Right kidney (tissue), 1 donor: ENCODE data around the gene FER.
A peak's percentile ranks its signal among the peaks of the same experiment; 100 is the strongest.

ENCODE experiments used
- DNase-seq: peaks from one replicate; pipeline ENCODE4 v3.0.0-alpha.2; 2016

FER gene

GRCh38 chr5:109191153-109191558, 443.5 kb downstream of the FER start:
- no peak for DNase-seq

GRCh38 chr5:109192027-109192426, 444.3 kb downstream of the FER start:
- DNase-seq: no peak

- DNase-seq: no peak
These were observed 445.0 kb downstream of the FER start for GRCh38 chr5:109192555-109193281.

GRCh38 chr5:109195667-109196066, 448.0 kb downstream of the FER start:
- DNase-seq: no peak

- DNase-seq: no peak
These were observed 448.6 kb downstream of the FER start for GRCh38 chr5:109196087-109196822.

GRCh38 chr5:109196823-109197160, 449.1 kb downstream of the FER start:
- DNase-seq: no peak

- no peak for DNase-seq
These were observed 451.6 kb downstream of the FER start for GRCh38 chr5:109199289-109199688.

- DNase-seq: no peak
These were observed 452.3 kb downstream of the FER start for GRCh38 chr5:109199799-109200620.

GRCh38 chr5:109215040-109215439, 467.3 kb downstream of the FER start:
- DNase-seq: no peak

GRCh38 chr5:109218818-109219217, 471.1 kb downstream of the FER start:
- DNase-seq: no peak

GRCh38 chr5:109223531-109223930, 475.8 kb downstream of the FER start:
- peak; percentile 29 for DNase-seq

- no peak for DNase-seq
These were observed 476.7 kb downstream of the FER start for GRCh38 chr5:109224276-109224882.

GRCh38 chr5:109225716-109226625, 478.3 kb downstream of the FER start:
- no peak for DNase-seq

GRCh38 chr5:109230369-109230768, 482.7 kb downstream of the FER start:
- no peak for DNase-seq

- no peak for DNase-seq
These were observed 483.6 kb downstream of the FER start for GRCh38 chr5:109231331-109231730.

GRCh38 chr5:109234381-109234780, 486.7 kb downstream of the FER start:
- no peak for DNase-seq

GRCh38 chr5:109239456-109239855, 491.8 kb downstream of the FER start:
- no peak for DNase-seq

GRCh38 chr5:109242518-109242917, 494.8 kb downstream of the FER start:
- DNase-seq: no peak

GRCh38 chr5:109246395-109246794, 498.7 kb downstream of the FER start:
- DNase-seq: no peak
